AG04450 (cell line): Measurements from ENCODE around the gene DMBX1. TPM values are rescaled to one million over a fixed set of nuclear protein-coding genes. Genes with fewer than 3 reads are reported as not detected.

ENCODE experiments used
- CTCF ChIA-PET: fragments of 300-600, 350-600 bp; formaldehyde crosslinking; extraction: SDS; loops from one replicate; lab custom pipeline; 2022; ENCODE audit warnings: antibody characterized with exemption, inconsistent platforms; lab: Charles Lee
- POLR2A ChIA-PET: fragments of 350-600 bp; formaldehyde crosslinking; extraction: SDS; loops from one replicate; lab custom pipeline; 2021; ENCODE audit warnings: antibody characterized with exemption, inconsistent platforms; lab: Yijun Ruan, JAX
- DNase-seq: peaks from one replicate; pipeline ENCODE4 v3.0.0-alpha.2; 2011; ENCODE audit warnings: low read depth, low spot score
- H3K27ac ChIP-seq: one replicate; pipeline ENCODE4 v1.5.1; 2012; ENCODE audit warnings: low read depth, low read length, control low read depth
- H3K27me3 ChIP-seq: one replicate; pipeline ENCODE4 v1.6.0; 2012; ENCODE audit warnings: low read length; ENCODE audit not compliant: control insufficient read depth, insufficient read depth
- H3K4me3 ChIP-seq: 2 replicates; pipeline ENCODE4 v1.5.1; 2011; ENCODE audit warnings: mild to moderate bottlenecking, low read depth, low read length, control low read depth
- H3K9me3 ChIP-seq: 2 replicates; pipeline ENCODE4 v1.5.1; 2012; ENCODE audit warnings: low read length; ENCODE audit not compliant: control insufficient read depth, insufficient read depth
- polyA plus RNA-seq: library from polyadenylated mRNA; depleted of rRNA; stranded (reverse); fragments of >200 nt; gene quantifications from 2 replicates; pipeline ENCODE4 v1.2.3, GENCODE V29; 2011
- TF ChIP-seq, protein P1 (sequence below): IDR thresholded peaks from 2 replicates; pipeline ENCODE4 v1.5.1; 2011; ENCODE audit warnings: low read depth, low read length, control low read depth, inconsistent platforms

The DMBX1 gene
- polyA plus RNA-seq, 1 experiment, result not detected

DNA sequence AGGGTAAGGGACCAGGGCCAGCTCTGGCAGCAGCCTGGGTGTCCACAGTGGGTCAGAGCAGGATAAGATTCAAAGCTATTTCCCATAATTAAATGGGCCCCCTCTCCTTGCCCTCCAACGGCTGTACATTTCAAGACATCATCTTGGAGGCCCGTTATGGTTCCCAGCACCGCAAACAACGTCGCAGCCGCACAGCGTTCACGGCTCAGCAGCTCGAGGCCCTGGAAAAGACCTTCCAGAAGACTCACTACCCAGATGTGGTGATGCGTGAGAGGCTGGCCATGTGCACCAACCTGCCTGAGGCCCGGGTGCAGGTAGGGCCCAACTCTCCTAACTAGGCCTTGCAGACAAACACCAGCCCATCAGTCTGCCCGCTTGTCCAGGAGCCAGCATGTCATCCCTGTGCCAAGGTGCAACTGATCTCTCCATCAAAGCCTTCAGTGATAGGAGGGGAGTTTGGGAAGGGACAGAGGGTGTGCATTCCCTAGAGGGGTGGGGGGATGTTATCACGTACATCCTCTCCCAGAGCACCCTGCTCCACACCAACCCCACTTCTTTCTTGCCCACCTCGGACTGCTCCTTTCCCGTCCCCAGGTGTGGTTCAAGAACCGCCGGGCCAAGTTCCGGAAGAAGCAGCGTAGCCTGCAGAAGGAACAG lies 20.8 kb downstream of the DMBX1 start:
- no peak overlapping the region for H3K4me3 ChIP-seq
- ChIA-PET POLR2A (no interaction called here), CTCF (no interaction called here)
- H3K27ac ChIP-seq, result no peak overlapping the region
- H3K27me3 ChIP-seq, result peaks cover 11% of the 10 kb centered on the region
- no peak for DNase-seq
- TF ChIP-seq, protein P1, sequence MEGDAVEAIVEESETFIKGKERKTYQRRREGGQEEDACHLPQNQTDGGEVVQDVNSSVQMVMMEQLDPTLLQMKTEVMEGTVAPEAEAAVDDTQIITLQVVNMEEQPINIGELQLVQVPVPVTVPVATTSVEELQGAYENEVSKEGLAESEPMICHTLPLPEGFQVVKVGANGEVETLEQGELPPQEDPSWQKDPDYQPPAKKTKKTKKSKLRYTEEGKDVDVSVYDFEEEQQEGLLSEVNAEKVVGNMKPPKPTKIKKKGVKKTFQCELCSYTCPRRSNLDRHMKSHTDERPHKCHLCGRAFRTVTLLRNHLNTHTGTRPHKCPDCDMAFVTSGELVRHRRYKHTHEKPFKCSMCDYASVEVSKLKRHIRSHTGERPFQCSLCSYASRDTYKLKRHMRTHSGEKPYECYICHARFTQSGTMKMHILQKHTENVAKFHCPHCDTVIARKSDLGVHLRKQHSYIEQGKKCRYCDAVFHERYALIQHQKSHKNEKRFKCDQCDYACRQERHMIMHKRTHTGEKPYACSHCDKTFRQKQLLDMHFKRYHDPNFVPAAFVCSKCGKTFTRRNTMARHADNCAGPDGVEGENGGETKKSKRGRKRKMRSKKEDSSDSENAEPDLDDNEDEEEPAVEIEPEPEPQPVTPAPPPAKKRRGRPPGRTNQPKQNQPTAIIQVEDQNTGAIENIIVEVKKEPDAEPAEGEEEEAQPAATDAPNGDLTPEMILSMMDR, result no peak
- no peaks in the 10 kb centered on the region; the same call in 1 of the 2 replicates for H3K9me3 ChIP-seq

- H3K4me3 ChIP-seq, result no peak overlapping the region
- ChIA-PET POLR2A (no interaction called here), CTCF (interaction anchor here (1.1 kb wide), 1 partner anchor 37 kb away, joined by 3 read pairs; no protein-coding TSS in a partner anchor)
- no peaks in the 10 kb centered on the region; the same call in 1 of the 2 replicates for H3K9me3 ChIP-seq
- TF ChIP-seq, protein P1, result no peak
- H3K27me3 ChIP-seq, result peaks cover 14% of the 10 kb centered on the region
- no peak for DNase-seq
- no peak overlapping the region for H3K27ac ChIP-seq
These were observed 21.3 kb downstream of the DMBX1 start for GRCh38 chr1:46510998-46511365.

DNA sequence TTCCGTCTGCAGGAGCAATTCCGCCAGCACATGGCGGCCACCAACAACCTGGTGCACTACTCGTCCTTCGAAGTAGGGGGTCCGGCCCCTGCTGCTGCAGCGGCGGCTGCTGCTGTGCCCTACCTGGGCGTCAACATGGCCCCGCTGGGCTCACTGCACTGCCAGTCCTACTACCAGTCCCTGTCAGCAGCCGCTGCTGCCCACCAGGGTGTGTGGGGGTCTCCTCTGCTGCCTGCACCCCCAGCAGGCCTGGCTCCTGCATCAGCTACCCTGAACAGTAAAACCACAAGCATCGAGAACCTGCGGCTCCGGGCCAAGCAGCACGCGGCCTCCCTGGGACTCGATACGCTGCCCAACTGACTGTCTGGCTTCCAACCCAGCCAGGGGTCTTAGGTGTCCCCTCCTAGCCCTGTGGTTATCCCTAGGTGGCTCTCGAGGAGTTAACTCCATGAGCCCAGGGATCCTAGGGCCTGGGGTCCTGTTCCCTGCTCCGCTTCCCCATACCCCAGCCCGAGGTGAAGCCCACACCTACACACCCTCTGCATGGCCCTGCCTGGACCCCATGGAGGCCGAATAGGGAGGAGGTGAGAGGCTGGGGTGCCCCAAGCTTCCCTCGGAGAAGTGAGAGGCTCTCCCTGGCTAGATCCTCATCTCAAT lies 22.6 kb downstream of the DMBX1 start:
- no peak for DNase-seq
- CTCF ChIA-PET, result interaction anchor here (0.6 to 1.8 kb wide), 5 partner anchors 8 to 65 kb away, joined by 3 to 5 read pairs (median 3); no protein-coding TSS in a partner anchor
- Histone ChIP-seq H3K9me3 (no peaks in the 10 kb centered on the region; the same call in 1 of the 2 replicates), H3K4me3 (no peak overlapping the region), H3K27me3 (peaks cover 23% of the 10 kb centered on the region), H3K27ac (no peak overlapping the region)
- POLR2A ChIA-PET, result no interaction called here
- TF ChIP-seq, protein P1, result no peak

- peaks cover 24% of the 10 kb centered on the region for H3K27me3 ChIP-seq
These were observed 23.2 kb downstream of the DMBX1 start for GRCh38 chr1:46512792-46513190.

More at GRCh38 chr1:46512792-46513190, 23.2 kb downstream of the DMBX1 start:
- CTCF ChIA-PET, result interaction anchor here (1.0 to 1.8 kb wide), 3 partner anchors 14 to 66 kb away, joined by 3 to 5 read pairs (median 3); no protein-coding TSS in a partner anchor
- Histone ChIP-seq H3K4me3 (no peak overlapping the region), H3K27ac (no peak overlapping the region), H3K9me3 (no peaks in the 10 kb centered on the region; the same call in 1 of the 2 replicates)
- POLR2A ChIA-PET, result no interaction called here
- TF ChIP-seq, protein P1, result no peak
- no peak for DNase-seq
